Hematopoietic multipotent progenitor cell treated with erythropoietin and hydrocortisone succinate and interleukin-3 and kit ligand, for 4 days (in vitro differentiated cells): ENCODE data around the gene VWA7.
"Not testable (repeated sequence)": the region's sequence is repeated elsewhere in the genome, so short reads cannot be mapped to it uniquely, and the experiment has no call there.

Source experiments
- DNase-seq: peaks from one replicate; pipeline ENCODE4 v3.0.0-alpha.2; 2015

The VWA7 gene

GRCh38 chr6:31801031-31801927, 24.2 kb upstream of the VWA7 start:
- not testable (repeated sequence) for DNase-seq

GRCh38 chr6:31799781-31800180, 22.7 kb upstream of the VWA7 start:
- DNase-seq: no peak

GRCh38 chr6:31797588-31797987, 20.5 kb upstream of the VWA7 start:
- DNase-seq: peak; percentile 46

GRCh38 chr6:31796993-31797385, 19.9 kb upstream of the VWA7 start:
- DNase-seq: no peak

GRCh38 chr6:31795616-31796298, 18.6 kb upstream of the VWA7 start, which contains the start of gene VARS1:
VARS1 (minus strand) TSS chr6:31795752; CDS start chr6:31795217, 535 bp downstream.
- peak; percentile 97 for DNase-seq

GRCh38 chr6:31794866-31795615, 17.9 kb upstream of the VWA7 start:
- DNase-seq: no peak

GRCh38 chr6:31794294-31794865, 17.3 kb upstream of the VWA7 start:
- peak; percentile 64 for DNase-seq

GRCh38 chr6:31793927-31794245, 16.8 kb upstream of the VWA7 start:
- DNase-seq: not testable (repeated sequence)

- DNase-seq: peak; percentile 41
Observed at GRCh38 chr6:31792761-31793171, 15.6 kb upstream of the VWA7 start.

GRCh38 chr6:31792090-31792374, 14.9 kb upstream of the VWA7 start:
- no peak for DNase-seq

- DNase-seq: peak; percentile 84
Observed at GRCh38 chr6:31791324-31792089, 14.4 kb upstream of the VWA7 start.

- DNase-seq: no peak
Observed at GRCh38 chr6:31785475-31785874, 8.3 kb upstream of the VWA7 start.

GRCh38 chr6:31784098-31784925, 7.2 kb upstream of the VWA7 start:
- peak; percentile 48 for DNase-seq

GRCh38 chr6:31782126-31782855, 5.2 kb upstream of the VWA7 start:
- no peak for DNase-seq

GRCh38 chr6:31781244-31782125, 4.4 kb upstream of the VWA7 start:
- no peak for DNase-seq

GRCh38 chr6:31780507-31781243, 3.5 kb upstream of the VWA7 start:
- no peak for DNase-seq

GRCh38 chr6:31779908-31780307, 2.8 kb upstream of the VWA7 start:
- DNase-seq: no peak

- no peak for DNase-seq
Observed at GRCh38 chr6:31778999-31779885, 2.1 kb upstream of the VWA7 start.
